Body of pancreas (tissue), 4 donors: ENCODE results near the gene MRPL36. TPM values are rescaled to one million over a fixed set of nuclear protein-coding genes. Genes with fewer than 3 reads are reported as not detected.

ENCODE experiments used
- ATAC-seq: fragments of 150-250 bp; one replicate; pipeline ENCODE4 v1.9.1; 2016
- DNase-seq, 4 donors: peaks; one replicate each; pipeline ENCODE4 v3.0.0-alpha.2; 2019
- H3K27ac ChIP-seq, 4 donors: fragments of 200-600 bp; sonication (generic); 1 replicate in 3 of 4; 2 replicates in 1 of 4; pipeline versions ENCODE4 v1.5.1 to v1.6.1; 2016 to 2019; ENCODE audit warnings: mild to moderate bottlenecking in 1 of 4, mixed read lengths in 1 of 4, moderate library complexity in 1 of 4
- H3K27me3 ChIP-seq, 2 donors: fragments of 200-600 bp; sonication (generic); one replicate each; pipeline ENCODE4 v1.6.0; 2016; ENCODE audit warnings: mild to moderate bottlenecking in 1 of 2
- H3K36me3 ChIP-seq, 2 donors: fragments of 200-600 bp; sonication (generic); replicated peaks in 1 of 2; 2 replicates each; pipeline ENCODE4 v1.5.1; 2016; ENCODE audit warnings: low read depth in 2 of 2; ENCODE audit not compliant: insufficient read depth in 1 of 2
- H3K4me1 ChIP-seq: fragments of 200-600 bp; sonication (generic); one replicate; pipeline ENCODE4 v1.6.0; 2016
- H3K4me3 ChIP-seq, 2 donors: fragments of 200-600 bp; sonication (generic); 1 replicate in 1 of 2; 2 replicates in 1 of 2; pipeline ENCODE4 v1.5.1; 2016 to 2019
- H3K9me3 ChIP-seq, 3 donors: fragments of 200-600 bp; sonication (generic); 1 replicate in 2 of 3; 2 replicates in 1 of 3; pipeline ENCODE4 v1.5.1; 2016
- POLR2A ChIP-seq, 3 donors: fragments of 450-650 bp; IDR thresholded peaks; one replicate each; pipeline ENCODE4 v1.6.1; 2016; ENCODE audit warnings: antibody characterized with exemption in 3 of 3, mild to moderate bottlenecking in 2 of 3
- WGBS, 2 donors: methylation state at CpG; one replicate each; pipeline ENCODE4 v1.1.5; 2017; 5-methylcytosine and 5-hydroxymethylcytosine counted together
- intact Hi-C: fragments of 100-400 bp; cut with DNase I; formaldehyde crosslinking; loops from one replicate; pipeline ENCODE4 v1.15.1; 2023
- total RNA-seq, 2 donors: library from RNA; depleted of rRNA; stranded (reverse); fragments of >200 nt; gene quantifications; one replicate each; pipeline ENCODE4 v1.1.0, GENCODE V29; 2016
- TF ChIP-seq, protein P1 (sequence below), 7 experiments: fragments of 450-650 bp in 4 of 7; fragments of 200-600 bp in 3 of 7; sonication (generic) in 3 of 7; IDR thresholded peaks; one replicate each; pipeline ENCODE4 v1.5.1; 2016 to 2019; ENCODE audit warnings: antibody characterized with exemption in 7 of 7

The MRPL36 gene
- total RNA-seq, 2 donors from 2014 or later, result 4.9 to 16.3 TPM

GRCh38 chr5:1807451-1808185 lies 8.0 kb upstream of the MRPL36 start:
- DNase-seq (no peak), ATAC-seq (no peak)
- H3K27me3 ChIP-seq, result no peaks in the 10 kb centered on the region
- 84 to 96% methylated on average over 11 to 20 of the region's 20 CpGs for WGBS, 2 donors
- intact Hi-C loops, result no loop called here
- H3K27ac ChIP-seq, result no peak overlapping the region
- TF ChIP-seq, protein P1, sequence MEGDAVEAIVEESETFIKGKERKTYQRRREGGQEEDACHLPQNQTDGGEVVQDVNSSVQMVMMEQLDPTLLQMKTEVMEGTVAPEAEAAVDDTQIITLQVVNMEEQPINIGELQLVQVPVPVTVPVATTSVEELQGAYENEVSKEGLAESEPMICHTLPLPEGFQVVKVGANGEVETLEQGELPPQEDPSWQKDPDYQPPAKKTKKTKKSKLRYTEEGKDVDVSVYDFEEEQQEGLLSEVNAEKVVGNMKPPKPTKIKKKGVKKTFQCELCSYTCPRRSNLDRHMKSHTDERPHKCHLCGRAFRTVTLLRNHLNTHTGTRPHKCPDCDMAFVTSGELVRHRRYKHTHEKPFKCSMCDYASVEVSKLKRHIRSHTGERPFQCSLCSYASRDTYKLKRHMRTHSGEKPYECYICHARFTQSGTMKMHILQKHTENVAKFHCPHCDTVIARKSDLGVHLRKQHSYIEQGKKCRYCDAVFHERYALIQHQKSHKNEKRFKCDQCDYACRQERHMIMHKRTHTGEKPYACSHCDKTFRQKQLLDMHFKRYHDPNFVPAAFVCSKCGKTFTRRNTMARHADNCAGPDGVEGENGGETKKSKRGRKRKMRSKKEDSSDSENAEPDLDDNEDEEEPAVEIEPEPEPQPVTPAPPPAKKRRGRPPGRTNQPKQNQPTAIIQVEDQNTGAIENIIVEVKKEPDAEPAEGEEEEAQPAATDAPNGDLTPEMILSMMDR (IDR thresholded peaks at IDR 0.05), result no peak
- TF ChIP-seq POLR2A (IDR thresholded peaks at IDR 0.05), result no peak
- no peak overlapping the region for H3K4me3 ChIP-seq
- peaks cover 5 to 31% of the 10 kb centered on the region in 2 donors for H3K36me3 ChIP-seq
- no peaks in the 10 kb centered on the region for H3K9me3 ChIP-seq
- peaks cover 4% of the 10 kb centered on the region for H3K4me1 ChIP-seq

GRCh38 chr5:1806974-1807373 lies 7.3 kb upstream of the MRPL36 start:
- intact Hi-C loops, result no loop called here
- Histone ChIP-seq H3K27ac (no peak overlapping the region), H3K9me3 (no peaks in the 10 kb centered on the region), H3K4me1 (peaks cover 9% of the 10 kb centered on the region), H3K27me3 (no peaks in the 10 kb centered on the region), H3K4me3 (no peak overlapping the region), H3K36me3 (peaks cover 5 to 29% of the 10 kb centered on the region in 2 donors)
- 86 to 90% methylated on average over 16 of the region's 16 CpGs for WGBS, 2 donors
- no peak for DNase-seq
- no peak for TF ChIP-seq POLR2A (IDR thresholded peaks at IDR 0.05)
- TF ChIP-seq, protein P1 (IDR thresholded peaks at IDR 0.05), result no peak
- ATAC-seq, result no peak

GRCh38 chr5:1806199-1806598 lies 6.6 kb upstream of the MRPL36 start:
- TF ChIP-seq POLR2A (IDR thresholded peaks at IDR 0.05), result no peak
- TF ChIP-seq, protein P1 (IDR thresholded peaks at IDR 0.05), result no peak
- Histone ChIP-seq H3K4me3 (no peak overlapping the region), H3K4me1 (peaks cover 12% of the 10 kb centered on the region), H3K36me3 (peaks cover 5 to 27% of the 10 kb centered on the region in 2 donors), H3K27ac (no peak overlapping the region), H3K9me3 (no peaks in the 10 kb centered on the region), H3K27me3 (no peaks in the 10 kb centered on the region)
- DNase-seq, result no peak
- no peak for ATAC-seq
- intact Hi-C loops, result no loop called here
- 83 to 87% methylated on average over 6 to 15 of the region's 15 CpGs for WGBS, 2 donors

DNA sequence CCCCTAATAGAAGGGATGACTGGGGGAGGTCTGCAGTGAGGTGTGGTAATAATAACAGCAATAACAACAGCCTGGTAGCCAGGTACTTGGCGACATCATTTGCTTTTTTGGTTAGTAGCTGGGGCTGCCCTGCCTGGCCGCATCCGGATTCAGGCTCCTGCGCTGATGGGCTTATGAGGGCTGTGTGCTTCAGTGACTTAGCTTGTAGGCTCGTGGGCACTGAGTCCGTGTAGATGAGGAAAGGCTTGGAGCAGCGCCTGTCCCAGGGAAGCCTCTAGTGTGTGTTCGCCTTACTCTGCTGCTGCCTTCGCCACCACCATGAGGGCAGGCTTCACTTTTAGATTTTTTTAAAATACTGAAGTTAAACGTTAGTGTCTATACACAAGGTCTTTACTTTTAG lies 6.1 kb upstream of the MRPL36 start:
- DNase-seq, result no peak
- Histone ChIP-seq H3K4me3 (no peak overlapping the region), H3K9me3 (no peaks in the 10 kb centered on the region), H3K27me3 (no peaks in the 10 kb centered on the region), H3K36me3 (peaks cover 5 to 27% of the 10 kb centered on the region in 2 donors), H3K27ac (no peak overlapping the region), H3K4me1 (peaks cover 12% of the 10 kb centered on the region)
- ATAC-seq, result no peak
- intact Hi-C loops, result no loop called here
- TF ChIP-seq POLR2A (IDR thresholded peaks at IDR 0.05), result no peak
- TF ChIP-seq, protein P1 (IDR thresholded peaks at IDR 0.05), result no peak
- 89 to 90% methylated on average over 10 of the region's 10 CpGs for WGBS, 2 donors

GRCh38 chr5:1805326-1805725 lies 5.7 kb upstream of the MRPL36 start:
- ATAC-seq, result no peak
- Histone ChIP-seq H3K27me3 (no peaks in the 10 kb centered on the region), H3K4me3 (no peak overlapping the region), H3K36me3 (peaks cover 5 to 27% of the 10 kb centered on the region in 2 donors), H3K4me1 (peaks cover 12% of the 10 kb centered on the region), H3K9me3 (no peaks in the 10 kb centered on the region), H3K27ac (no peak overlapping the region)
- WGBS, 2 donors, result 78 to 83% methylated on average over 3 to 4 of the region's 4 CpGs
- intact Hi-C loops, result no loop called here
- TF ChIP-seq POLR2A (IDR thresholded peaks at IDR 0.05), result no peak
- TF ChIP-seq, protein P1 (IDR thresholded peaks at IDR 0.05), result no peak
- no peak for DNase-seq
